GM19238 (cell line): ENCODE results near the gene NAV2.
A peak's percentile ranks its signal among the peaks of the same experiment; 100 is the strongest.
"Not testable (repeated sequence)": the region's sequence is repeated elsewhere in the genome, so short reads cannot be mapped to it uniquely, and the experiment has no call there.

Source experiments
- DNase-seq: peaks from one replicate; pipeline ENCODE4 v3.0.0; 2011; ENCODE audit warnings: low spot score; ENCODE audit not compliant: insufficient read length

Gene NAV2

DNA sequence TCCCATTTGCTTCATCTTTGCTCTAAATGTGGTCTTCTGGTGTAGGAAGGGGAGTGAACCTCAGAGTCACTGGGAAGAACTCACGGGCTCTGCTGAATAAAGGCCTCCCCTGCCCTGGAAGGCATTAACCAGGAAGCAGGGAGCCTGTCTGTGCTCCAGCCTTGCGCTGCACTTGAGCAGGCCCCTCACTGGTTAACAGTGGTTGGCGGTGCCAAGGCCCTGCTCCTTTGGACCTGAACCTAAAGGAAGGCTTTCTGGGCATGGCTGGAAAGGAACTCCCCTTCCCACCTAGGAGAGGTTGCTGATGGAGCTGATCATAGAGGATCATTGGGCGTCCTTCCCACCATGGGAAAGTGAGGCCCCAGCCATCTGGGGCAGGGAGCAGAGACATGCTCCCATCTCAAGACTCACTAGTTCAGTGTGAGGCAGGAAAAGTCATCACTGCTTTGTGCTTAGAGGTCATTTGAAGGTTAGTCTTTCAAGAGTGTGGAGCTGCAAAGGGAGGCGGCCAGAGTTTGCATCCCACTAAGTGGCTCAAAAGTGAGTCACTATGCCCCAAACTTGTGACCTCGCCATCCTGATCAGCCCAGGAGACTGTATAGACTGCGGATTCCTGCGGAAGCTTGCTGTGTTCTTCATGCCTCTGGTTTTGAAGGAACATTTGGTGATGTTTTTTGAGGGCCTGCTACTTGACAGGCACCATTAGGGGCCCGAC lies 397.3 kb downstream of the NAV2 start:
- no peak for DNase-seq

DNA sequence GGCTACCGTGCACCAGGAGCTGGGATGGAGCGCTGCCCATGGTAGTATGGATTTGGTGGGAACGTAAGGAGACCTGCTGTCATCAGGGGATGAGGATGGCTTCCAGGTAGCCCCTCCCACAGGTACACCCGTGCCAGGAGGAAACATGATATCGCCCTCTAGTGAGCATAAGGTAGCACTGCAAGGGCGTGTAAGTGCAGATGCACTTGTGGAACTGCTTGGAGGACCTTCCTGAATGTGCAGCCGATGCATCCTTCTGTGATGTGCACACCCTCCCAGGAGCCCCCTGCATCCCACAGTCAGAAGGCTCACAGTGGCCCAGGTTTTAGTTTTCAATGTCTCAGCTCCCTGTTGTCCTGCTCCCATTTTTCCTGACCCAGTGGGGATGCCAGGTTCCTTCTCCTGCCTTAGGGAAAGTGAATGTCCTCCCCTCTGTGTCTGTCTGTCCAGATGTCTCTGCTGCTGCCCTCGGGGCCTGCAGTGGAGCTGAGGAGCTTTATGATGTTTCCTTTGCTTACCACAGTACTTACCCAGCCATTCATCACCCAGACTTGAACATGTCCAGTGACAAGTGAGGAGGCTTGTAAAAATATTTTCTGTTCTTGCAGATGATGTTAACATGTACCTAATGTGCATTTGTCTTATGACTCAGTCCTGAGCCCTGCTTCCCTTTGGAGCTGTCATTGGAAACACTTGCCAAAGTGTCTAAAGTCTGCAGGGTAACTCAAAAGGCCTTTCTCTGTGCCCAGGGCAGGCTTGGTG lies 398.5 kb downstream of the NAV2 start:
- peak; percentile 62 for DNase-seq

DNA sequence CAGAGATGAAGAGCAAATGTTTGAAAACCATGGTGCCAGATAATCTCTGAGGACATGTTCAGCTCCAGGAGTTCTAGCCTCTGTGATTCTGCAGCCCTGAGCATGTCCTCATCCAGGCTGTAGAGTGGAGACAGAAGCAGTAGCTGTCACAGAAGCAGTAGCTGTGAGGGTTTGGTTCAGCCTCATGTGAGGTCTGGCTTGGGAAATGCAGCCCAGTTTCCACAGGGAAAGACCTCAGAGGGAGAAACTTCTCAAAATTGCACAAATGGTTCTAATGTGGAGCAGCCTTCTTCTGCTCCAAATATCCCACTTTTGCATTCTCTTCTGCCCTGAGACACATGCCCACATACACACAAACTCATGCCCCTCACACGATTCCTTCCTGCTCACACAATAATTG lies 399.2 kb downstream of the NAV2 start:
- no peak for DNase-seq

DNA sequence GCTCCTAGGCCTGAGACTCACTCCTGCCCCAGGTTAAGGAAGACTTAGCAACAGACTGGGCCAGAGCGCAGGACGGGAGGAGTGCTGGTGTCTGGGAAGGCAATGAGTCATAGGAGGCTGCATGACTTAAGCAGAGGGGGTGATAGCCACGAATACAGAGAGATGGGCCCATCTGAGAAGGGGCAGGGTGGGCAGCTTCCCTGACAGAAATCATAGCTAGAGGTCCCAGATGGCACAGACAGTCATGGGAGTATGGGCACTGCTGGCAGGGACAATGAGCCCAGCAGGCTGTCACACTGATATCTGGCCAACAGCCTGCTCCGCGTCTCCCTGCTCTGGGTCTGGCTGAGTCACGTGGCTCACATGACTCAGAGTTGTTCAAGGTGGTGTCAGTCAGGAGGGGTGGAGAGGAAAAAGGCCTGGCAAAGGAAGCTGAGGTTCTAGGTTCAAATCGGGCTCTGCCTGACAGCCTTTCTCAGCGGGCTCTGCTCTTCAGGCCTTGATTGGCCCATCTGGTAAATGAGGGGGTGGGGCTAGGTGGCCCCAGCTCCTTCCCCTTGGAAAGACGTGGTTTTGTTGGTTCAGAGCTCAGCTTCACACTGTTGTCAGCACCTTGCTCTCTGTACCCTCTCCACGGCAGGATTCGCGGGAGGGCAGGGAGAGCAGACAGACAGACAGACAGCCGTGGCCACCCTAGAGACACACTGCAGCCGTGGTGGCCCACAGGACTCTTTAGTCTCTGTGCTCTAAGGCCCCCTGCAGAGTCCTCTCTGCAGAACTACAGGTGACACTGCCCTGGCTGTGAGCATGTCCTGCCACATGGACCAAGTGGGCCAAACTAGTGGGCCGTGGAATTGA lies 399.9 kb downstream of the NAV2 start:
- no peak for DNase-seq

DNA sequence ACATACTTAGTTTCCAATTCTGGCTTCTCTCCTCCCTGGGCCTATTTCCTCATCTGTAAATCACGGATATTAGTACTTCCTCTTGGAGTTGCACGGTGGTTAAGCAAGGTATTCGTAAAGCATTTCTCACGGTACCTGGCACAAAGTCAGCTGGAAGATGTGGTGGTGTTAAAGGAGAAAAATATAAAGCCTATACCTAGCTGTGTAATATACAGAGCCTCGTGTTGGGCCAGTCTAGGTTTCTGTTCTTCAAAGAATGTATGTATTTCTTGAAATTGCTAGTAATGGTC lies 400.5 kb downstream of the NAV2 start:
- no peak for DNase-seq

DNA sequence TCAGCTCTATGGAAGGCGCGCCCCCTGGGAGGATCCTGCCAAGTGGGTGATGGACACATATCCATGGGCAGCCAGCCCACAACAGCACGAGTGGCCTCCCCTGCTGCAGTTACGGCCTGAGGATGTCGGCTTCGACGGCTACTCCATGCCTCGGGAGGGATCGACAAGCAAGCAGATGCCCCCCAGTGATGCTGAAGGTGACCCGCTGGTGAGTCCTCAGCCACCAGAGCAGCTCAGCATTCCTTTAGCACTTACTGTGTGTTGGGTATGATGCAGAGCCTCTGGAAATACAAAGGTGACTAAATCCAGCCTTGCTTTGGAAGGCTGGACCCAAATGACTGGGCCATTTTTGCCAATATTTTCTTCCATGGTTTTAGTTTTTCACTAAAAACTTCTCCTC lies 402.0 kb downstream of the NAV2 start:
- DNase-seq = no peak

DNA sequence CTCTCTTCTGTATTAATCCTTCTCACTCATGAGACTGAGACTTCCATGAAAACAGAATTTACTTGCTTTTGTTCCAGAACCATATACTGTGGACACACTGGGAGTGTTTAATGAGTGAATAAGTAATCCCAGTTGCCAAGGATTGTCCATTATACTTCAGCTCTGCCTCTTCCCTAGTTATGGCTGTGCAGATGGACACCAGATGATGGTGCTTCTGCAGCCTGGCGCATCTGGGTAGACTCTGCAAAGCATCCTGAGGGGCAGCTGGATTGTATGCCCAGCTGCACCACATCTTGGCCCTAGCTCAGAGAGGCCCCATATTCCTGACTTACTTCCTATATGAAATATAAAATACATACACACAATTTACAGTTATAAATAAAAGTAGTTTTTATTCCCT lies 404.2 kb downstream of the NAV2 start:
- DNase-seq = no peak

DNA sequence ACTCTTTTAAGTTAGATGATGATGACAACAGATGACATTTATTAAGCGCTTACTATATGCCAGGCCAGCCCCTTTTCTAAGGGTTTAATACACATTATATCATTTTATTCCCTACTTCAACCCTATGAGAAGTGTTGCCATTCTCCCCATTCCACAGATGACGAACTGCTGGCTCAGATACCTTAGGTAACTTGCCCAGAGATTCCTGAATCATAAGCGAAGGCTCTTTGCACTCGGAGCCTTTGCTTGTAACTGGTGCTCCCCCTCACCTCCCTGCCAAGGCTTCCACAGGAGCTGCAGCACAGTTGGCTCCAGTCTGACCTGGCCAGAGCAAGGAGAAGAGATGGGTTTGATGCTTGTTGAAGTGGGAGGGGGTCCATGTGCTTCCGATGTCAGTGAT lies 404.7 kb downstream of the NAV2 start:
- DNase-seq = no peak

DNA sequence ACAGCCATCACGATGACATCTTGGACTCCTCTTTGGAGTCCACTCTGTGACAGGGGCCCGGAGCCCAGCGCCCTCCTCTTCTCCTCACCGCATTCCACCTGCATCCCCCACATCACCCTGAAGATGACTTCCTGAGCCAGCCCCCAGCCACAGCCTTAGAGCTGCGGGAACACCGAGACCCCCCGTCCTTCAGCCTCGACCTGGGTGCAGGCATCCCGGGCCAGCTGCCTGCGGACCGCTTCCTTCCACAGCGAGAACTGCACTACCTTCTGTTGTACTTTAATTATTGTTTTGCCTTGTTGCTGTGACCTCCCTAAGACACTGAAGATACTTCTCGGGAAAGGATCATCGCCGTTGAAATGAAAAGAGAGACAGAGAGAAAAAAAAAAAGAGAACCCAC lies 405.6 kb downstream of the NAV2 start:
- DNase-seq = no peak

DNA sequence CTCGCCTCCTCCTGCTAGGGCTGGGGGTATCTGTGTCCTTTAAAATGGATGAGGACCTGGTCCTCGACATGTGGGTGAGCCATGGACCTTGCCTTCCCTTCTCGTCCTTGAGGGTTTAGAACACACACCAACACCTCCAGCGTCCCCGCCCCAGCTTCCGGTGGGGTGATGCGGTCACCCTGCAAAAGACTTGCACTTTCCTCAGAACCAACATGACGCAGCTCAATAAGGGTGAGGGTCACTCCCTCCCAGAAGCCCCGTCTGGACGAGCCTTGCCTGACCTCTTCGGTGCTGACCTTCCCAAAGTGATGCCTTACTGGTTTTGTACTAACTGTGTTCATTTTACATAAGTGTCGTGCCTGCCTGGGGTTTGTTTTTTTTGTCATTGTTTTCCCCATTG lies 406.7 kb downstream of the NAV2 start:
- no peak for DNase-seq

DNA sequence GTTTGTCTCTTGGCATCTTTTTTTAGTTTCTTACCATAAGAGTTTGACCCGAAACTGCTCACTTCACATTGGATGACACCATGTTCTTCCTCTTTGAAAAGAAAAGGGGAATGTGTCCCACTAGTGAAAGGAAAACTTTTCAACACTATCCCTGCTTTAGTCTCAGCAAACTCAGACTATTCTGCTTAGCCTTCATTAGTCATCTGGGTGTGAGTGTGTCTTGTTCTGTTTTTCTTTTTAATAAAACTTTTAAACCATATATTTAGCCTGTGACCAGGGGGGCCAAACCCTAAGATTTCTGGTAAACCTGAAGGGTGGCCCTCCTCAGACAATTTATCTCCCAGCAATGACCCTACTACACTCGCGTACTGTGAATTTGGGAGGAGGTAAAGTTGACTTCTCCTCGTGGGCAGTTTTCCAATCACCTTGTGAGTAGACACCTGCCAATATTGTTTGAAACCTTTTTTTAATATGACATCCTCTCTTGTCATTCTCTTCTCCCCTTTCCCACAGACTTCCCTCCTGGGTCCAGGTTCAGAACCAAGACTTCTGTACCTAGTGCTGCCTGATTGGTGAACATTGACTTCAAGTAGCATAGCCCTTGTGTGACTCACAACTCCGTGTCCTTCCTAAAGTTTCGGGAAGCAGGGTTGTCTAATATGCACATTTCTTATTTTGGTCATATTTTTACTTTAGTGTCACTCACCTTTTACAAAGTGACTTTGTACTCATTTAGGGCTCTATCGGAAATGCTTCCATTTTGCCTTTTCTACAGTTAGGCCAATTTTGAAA lies 407.7 kb downstream of the NAV2 start:
- no peak for DNase-seq

DNA sequence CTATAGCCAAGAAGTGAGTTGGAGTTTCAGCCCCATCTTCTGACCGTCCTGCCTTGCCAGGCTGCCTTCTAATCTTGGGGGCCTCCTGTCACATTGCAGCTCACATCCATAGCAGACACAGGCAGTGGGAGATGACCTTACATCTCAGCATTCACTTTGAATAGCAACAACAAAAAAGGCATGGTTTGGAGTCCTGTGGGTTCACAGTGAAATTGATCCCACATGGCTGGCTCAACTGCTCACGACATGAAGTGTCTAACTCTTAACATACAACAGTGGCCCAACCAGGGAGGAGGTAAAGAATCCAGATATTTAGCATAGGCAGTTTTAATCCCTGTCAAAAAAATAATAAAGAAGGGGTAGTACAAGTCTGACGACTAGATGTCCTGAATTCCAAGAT lies 409.5 kb downstream of the NAV2 start:
- DNase-seq = no peak

DNA sequence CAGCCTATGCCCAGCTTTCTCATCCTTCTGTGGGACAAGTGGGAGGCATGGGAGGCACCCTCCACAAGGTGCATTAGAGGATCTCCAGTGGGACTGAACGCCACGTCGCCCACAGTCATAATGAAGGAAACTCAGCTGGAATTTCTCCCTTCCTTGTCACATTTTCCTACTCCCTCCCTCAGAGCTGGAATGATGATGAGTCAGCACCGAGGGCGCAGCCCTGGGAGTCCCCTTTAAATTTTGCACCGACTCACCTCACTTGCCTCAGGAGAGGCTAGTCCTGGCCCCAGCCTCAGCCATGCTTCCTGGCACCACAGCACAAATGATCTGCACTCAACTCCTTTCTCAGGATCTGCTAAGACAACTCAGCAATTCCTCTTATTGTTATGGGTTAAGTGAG lies 413.3 kb downstream of the NAV2 start:
- DNase-seq = no peak

DNA sequence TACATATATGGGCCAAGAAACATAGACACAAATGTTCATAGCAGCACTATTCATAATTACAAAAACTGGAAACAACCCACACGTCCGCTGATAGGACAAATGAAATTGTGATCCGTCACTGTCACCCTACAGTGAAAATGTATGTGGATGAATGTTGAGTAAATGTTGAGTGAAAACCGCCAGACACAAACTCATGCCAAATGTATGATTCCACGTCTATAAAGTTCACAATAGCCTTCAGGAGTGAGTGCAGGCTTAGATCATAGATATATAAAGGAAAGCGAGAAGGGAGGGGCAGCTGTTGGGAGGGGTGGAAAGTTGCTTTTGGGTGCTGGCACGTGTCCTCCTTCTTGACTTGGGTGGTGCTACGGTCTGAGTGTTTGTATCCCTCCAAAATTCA lies 414.1 kb downstream of the NAV2 start:
- no peak for DNase-seq

DNA sequence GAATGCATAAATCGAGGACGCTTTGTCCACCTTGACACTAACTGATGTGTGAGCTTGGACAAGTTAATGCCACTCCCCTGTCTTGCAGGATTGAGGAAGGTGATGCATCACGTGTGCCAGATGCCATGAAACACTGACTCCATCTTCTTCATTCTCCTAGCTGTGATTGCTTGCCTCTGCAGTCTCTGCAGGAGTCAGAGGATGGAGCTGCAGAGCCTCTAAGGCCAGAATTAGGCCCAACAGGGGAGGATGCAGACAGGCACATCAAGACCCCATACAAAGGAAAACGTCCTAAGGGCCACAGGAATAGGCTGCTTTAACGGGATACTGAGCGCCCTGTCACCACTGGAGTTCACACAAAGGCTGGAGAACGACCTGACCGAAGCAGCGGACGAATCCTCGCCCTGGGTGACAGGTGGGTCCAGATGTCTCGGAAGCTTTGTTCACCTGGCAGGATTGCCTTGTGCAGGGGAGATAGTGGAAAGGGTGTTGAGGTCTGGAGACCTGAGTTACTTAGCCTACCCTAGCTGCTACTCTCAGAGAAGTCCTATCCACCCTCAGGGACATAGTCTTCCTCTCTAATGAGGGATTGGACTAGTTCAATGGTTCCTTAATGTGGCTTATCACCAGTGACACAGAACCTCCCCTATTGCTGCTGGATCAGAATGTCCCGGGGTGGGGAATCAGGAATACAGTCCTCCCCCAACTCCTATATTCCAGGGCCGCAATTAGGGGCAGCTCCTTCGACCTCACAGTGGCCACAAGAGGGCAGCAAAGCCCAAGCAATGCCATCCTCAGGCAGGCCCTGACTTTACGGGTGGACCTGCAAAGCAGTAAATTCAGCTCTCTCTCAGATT lies 415.3 kb downstream of the NAV2 start:
- peak; percentile 58 for DNase-seq

DNA sequence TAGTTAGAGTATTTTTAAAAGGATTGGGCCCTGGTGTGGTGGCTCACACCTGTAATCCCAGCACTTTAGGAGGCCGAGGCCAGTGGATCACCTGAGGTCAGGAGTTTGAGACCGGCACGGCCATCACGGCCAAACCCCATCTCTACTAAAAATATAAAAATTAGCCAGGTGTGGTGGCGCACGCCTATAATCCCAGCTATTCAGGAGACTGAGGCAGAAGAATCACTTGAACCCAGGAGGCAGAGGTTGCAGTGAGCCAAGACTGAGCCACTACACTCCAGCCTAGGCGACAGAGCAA lies 415.8 kb downstream of the NAV2 start:
- DNase-seq = not testable (repeated sequence)

DNA sequence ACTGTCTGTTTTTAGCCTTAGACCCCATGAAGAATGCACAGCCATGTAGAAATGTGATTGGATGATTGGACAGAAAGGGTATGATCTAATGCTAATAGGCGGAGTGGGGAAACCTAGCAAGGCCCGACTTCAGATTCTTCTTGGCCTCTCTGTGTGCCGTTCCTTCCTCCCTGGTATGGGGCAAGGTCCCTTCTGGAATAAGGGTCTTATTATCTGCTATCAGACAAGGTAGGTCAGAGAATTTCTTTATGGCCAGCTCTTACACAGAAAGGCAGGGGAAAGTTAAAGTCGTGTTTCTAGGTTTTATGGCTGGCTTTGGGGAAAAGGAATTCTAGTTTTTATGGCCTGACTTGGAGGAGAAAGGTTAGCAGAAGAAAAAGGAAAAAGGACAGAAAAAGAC lies 417.0 kb downstream of the NAV2 start:
- no peak for DNase-seq

DNA sequence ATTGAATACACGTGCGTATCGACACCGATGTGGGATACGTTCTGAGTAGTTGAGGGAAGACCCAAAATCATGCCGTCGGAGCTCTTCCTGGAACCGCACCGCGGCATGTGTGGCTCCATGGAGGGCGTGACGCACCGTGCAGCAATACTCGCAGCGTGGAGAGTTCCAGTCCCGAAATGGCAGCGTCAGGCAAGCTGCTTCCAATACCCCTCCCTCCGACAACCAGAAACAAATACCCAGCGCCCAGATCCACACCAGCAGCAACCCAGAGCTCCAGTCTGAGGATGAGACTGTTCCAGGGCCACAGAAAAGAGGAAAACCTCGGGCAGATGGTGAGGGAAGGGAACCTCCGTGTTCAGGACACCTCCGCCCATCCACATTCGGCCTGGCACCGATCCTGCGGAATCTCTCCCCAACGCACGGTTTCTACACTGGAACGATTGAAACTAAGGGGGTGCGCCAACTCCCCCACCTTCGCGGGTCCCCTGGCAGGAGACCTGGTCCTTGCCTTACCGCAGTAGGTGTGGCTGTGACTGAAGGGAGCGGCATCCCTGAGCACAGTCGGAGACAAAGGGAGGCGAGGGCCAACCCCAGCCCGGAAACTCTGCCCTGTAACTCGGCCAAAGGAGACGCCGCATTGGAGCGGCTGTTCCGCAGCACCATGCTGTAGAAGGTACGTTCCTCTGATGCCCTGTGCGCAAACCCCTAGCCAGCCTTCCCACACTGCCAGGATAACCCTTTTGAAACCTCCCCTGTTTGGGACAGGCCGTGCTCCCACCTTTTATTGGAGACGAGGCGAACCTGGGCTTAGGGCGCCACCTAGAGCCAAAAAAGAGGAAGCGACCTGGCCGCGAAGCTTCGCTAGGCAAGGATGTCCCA lies 419.4 kb downstream of the NAV2 start:
- DNase-seq = no peak

DNA sequence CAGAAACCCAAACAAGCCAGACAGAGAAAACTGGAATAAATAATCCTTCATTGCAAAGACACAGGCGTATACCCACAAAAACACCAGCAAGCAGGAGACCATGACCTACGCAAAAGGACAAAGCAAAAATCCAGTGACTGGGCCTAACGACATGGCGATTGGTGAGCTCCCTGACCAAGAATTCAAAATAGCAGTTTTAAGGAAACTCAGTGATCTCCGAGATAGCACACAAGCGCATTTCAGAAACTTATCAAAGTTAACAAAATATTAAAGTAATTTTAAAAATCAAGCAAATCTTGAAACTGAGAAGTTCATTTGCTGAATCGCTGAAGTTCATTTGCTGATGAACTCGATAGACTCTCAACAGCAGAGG lies 420.0 kb downstream of the NAV2 start:
- no peak for DNase-seq
